GM19463 (cell line): ENCODE measurements around the gene ZNF592.
"Not testable (repeated sequence)": the region's sequence is repeated elsewhere in the genome, so short reads cannot be mapped to it uniquely, and the experiment has no call there.

Experiments used
- ATAC-seq: cut with Tn5 transposase; IDR thresholded peaks from one replicate; pipeline ENCODE4 v1.9.1; 2021; ENCODE audit warnings: mild to moderate bottlenecking, moderate library complexity; ENCODE audit not compliant: unreplicated experiment

Gene ZNF592

DNA sequence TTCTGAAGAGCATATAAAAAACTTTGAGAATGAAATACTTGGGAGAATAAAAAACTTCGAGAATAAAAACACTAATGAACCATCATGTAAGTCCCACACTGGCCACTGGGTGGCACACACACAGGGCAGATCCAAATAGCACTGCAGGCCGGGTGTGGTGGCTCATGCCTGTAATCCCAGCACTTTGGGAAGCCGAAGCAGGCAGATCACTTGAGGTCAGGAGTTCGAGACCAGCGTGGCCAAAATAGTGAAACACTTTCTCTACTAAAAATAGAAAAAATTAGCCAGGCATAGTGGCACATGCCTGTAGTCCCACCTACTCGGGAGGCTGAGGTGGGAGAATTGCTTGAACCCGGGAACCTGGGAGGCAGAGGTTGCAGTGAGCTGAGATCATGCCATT is 97.2 kb downstream of the ZNF592 start:
- ATAC-seq = not testable (repeated sequence)

DNA sequence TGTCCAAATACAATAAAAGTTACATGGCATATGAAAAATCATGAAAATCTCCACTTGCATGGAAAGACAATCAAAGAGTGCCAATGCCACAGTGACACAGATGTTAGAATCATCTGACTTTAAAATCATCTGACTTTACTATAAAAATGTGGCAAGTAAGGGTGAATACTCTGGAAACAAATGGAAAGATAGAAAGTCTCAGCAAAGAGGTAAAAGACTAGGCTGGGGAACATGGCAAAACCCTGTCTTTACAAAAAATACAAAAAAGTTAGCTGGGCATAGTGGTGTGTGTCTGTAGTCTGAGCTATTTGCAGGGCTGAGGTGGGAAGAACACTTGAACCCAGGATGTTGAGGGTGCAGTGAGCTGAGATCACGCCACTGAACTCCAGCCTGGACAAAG is 97.9 kb downstream of the ZNF592 start:
- no peak for ATAC-seq

GRCh38 chr15:84847382-84847781 is 99.0 kb downstream of the ZNF592 start:
- no peak for ATAC-seq

GRCh38 chr15:84852212-84852611 is 103.8 kb downstream of the ZNF592 start:
- ATAC-seq = no peak

- no peak for ATAC-seq
These were observed 106.7 kb downstream of the ZNF592 start for GRCh38 chr15:84855136-84855535.

- no peak for ATAC-seq
These were observed 107.4 kb downstream of the ZNF592 start for GRCh38 chr15:84855765-84856164.
